ENCODE results near the gene KCNQ1OT1.

- TF ChIP-seq POLR2AphosphoS5 (IDR thresholded peaks at IDR 0.05) (no peak), CTCF (IDR thresholded peaks at IDR 0.05 in 8 of 11, conservative IDR thresholded peaks at IDR 0.05 in 3 of 11) (no peak)
Measured at GRCh38 chr11:2704896-2705606, 5.3 kb upstream of the KCNQ1OT1 start.
